HCT116 (cell line): ENCODE results near the gene KRTAP10-10.
"Not testable (repeated sequence)": the region's sequence is repeated elsewhere in the genome, so short reads cannot be mapped to it uniquely, and the experiment has no call there.

Experiments used
- EZH2 ChIP-seq: fragments of 200-600 bp; sonication (generic); IDR thresholded peaks from 2 replicates; pipeline ENCODE4 v1.6.1; 2017; ENCODE audit warnings: antibody characterized with exemption, mixed run types
- POLR2AphosphoS5 ChIP-seq: IDR thresholded peaks from 2 replicates; pipeline ENCODE4 v1.6.1; 2011; ENCODE audit warnings: mild to moderate bottlenecking, low read depth, low read length, moderate library complexity
- RAD21 ChIP-seq: IDR thresholded peaks from 2 replicates; pipeline ENCODE4 v1.6.1; 2012; ENCODE audit warnings: low read depth, mild to moderate bottlenecking
- SIN3A ChIP-seq: IDR thresholded peaks from 2 replicates; pipeline ENCODE4 v1.6.1; 2012; ENCODE audit warnings: low read depth
- TCF7L2 ChIP-seq: IDR thresholded peaks from 2 replicates; pipeline ENCODE4 v1.7.0; 2011; ENCODE audit warnings: borderline replicate concordance, inconsistent platforms; ENCODE audit not compliant: insufficient read depth, insufficient read length; ENCODE audit errors: extremely low read depth
- ZFX ChIP-seq: fragments of 450-650 bp; IDR thresholded peaks from 2 replicates; pipeline ENCODE4 v1.6.1; 2017
- TF ChIP-seq, protein P1 (sequence below), 3 experiments: fragments of 200-600 bp in 1 of 3; sonication (generic) in 1 of 3; IDR thresholded peaks in 2 of 3; conservative IDR thresholded peaks in 1 of 3; 2 replicates each; pipeline ENCODE4 v1.5.1; 2012 to 2017; ENCODE audit warnings: low read depth in 2 of 3, low read length in 2 of 3, antibody characterized with exemption in 1 of 3, borderline replicate concordance in 1 of 3, control low read depth in 1 of 3, mild to moderate bottlenecking in 1 of 3, mixed read lengths in 1 of 3, mixed run types in 1 of 3, moderate library complexity in 1 of 3; ENCODE audit not compliant: insufficient read depth in 1 of 3

DNA sequence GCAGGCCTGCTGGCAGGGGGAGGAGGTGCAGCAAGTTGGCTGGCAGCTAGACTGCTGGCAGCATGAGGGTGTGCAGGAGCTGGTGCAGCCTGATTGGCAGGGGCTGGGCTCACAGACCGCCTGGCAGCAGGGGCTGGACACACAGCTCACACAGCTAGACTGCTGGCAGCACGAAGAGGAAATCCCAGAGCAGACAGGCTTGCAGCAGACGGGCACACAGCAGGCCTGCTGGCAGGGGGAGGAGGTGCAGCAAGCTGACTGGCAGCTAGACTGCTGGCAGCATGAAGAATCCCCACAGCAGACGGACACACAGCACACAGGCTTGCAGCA, 45.4 kb upstream of the KRTAP10-10 start:
- not testable (repeated sequence) for TF ChIP-seq ZFX, TCF7L2, SIN3A, POLR2AphosphoS5, EZH2, RAD21
- TF ChIP-seq, protein P1, sequence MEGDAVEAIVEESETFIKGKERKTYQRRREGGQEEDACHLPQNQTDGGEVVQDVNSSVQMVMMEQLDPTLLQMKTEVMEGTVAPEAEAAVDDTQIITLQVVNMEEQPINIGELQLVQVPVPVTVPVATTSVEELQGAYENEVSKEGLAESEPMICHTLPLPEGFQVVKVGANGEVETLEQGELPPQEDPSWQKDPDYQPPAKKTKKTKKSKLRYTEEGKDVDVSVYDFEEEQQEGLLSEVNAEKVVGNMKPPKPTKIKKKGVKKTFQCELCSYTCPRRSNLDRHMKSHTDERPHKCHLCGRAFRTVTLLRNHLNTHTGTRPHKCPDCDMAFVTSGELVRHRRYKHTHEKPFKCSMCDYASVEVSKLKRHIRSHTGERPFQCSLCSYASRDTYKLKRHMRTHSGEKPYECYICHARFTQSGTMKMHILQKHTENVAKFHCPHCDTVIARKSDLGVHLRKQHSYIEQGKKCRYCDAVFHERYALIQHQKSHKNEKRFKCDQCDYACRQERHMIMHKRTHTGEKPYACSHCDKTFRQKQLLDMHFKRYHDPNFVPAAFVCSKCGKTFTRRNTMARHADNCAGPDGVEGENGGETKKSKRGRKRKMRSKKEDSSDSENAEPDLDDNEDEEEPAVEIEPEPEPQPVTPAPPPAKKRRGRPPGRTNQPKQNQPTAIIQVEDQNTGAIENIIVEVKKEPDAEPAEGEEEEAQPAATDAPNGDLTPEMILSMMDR (IDR thresholded peaks at IDR 0.05 in 2 of 3, conservative IDR thresholded peaks at IDR 0.05 in 1 of 3; ENCODE audit: borderline replicate concordance in 1 of 3, insufficient read depth in 1 of 3, low read depth in 2 of 3, low read length in 2 of 3), result not testable (repeated sequence)
